ENCODE results near the gene TBC1D9B.
"Not testable (repeated sequence)": the region's sequence is repeated elsewhere in the genome, so short reads cannot be mapped to it uniquely, and the experiment has no call there.

TBC1D9B gene

DNA sequence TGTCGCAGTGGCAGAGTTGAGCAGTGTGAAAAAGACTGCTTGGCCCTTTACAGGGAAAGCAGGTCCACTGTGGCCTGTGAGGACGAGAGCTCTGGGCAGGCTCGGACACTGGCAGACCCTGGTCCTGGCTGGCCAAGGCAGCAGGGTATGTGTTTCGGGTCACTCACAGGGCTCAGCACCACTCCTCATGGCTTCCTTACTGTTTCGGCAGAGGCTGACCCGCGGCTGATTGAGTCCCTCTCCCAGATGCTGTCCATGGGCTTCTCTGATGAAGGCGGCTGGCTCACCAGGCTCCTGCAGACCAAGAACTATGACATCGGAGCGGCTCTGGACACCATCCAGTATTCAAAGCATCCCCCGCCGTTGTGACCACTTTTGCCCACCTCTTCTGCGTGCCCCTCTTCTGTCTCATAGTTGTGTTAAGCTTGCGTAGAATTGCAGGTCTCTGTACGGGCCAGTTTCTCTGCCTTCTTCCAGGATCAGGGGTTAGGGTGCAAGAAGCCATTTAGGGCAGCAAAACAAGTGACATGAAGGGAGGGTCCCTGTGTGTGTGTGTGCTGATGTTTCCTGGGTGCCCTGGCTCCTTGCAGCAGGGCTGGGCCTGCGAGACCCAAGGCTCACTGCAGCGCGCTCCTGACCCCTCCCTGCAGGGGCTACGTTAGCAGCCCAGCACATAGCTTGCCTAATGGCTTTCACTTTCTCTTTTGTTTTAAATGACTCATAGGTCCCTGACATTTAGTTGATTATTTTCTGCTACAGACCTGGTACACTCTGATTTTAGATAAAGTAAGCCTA is 71.3 kb downstream of the TBC1D9B start:
- peak; percentile 67 to 77 for DNase-seq

DNA sequence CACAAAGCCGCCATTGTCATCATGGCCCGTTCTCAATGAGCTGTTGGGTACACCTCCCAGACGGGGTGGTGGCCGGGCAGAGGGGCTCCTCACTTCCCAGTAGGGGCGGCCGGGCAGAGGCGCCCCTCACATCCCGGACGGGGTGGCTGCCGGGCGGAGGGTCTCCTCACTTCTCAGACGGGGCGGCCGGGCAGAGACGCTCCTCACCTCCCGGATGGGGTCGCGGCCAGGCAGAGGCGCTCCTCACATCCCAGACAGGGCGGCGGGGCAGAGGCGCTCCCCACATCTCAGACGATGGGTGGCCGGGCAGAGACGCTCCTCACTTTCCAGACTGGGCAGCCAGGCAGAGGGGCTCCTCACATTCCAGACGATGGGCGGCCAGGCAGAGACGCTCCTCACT is 72.8 kb downstream of the TBC1D9B start:
- DNase-seq, result not testable (repeated sequence)

DNA sequence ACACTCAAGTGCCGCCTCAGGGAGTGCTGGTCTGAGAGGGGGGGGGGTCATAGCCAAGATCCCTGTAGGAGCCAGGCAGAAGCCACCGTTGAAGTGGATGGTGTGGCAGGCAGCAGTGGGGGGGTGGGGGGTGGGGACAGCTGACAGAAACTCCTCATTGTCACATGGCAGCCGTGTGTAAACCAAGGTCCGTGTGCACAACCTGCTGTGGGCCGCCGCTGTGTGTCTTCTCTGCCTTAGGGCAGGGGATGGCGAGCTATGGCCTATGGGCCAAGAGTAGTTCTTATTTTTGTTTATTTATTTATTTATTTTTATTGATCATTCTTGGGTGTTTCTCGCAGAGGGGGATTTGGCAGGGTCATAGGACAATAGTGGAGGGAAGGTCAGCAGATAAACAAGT is 73.6 kb downstream of the TBC1D9B start:
- no peak for DNase-seq

DNA sequence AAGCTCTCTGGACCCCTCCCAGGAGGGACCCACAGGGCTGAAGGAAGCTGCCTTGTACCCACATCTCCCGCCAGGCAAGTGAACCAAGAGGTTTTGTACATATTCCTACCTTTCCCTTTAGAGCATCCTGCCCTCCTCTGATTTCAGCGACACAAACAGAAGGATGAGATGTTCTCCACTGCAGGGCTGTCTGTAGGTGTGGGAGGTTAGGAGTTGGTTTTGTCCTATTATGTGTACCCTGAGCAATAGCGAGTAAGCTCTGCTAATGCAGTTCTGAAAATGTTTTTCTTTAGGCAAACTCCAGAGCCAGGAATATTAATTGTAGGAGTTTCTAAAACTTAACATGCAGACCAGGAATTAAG is 74.0 kb downstream of the TBC1D9B start:
- DNase-seq, result no peak

DNA sequence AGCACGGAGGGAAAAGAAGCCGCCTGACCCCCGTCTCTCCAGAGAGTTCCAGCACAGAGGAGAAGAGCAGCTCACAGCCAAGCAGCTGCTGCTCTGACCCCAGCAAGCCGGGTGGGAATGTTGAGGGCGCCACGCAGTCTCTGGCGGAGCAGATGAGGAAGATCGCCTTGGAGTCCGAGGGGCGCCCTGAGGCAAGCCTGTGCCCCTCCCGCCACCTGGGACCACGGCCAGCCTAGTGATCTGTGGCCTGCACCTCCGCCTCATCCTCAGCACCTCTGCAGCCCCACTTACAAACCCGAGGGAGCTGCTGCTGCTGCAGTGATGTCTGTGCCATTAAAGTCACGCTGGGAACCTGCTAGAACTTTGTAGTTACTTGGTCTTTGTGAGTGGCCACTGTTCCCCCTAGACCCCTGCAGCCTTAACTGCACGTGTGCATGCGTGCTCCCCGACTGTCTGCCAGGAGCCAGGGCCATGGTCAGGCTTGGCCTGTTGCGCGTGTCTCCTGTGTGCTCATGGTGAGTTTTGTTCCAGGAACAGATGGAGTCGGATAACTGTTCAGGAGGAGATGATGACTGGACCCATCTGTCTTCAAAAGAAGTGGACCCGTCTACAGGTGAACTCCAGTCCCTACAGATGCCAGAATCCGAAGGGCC is 74.5 kb downstream of the TBC1D9B start:
- no peak for DNase-seq

DNA sequence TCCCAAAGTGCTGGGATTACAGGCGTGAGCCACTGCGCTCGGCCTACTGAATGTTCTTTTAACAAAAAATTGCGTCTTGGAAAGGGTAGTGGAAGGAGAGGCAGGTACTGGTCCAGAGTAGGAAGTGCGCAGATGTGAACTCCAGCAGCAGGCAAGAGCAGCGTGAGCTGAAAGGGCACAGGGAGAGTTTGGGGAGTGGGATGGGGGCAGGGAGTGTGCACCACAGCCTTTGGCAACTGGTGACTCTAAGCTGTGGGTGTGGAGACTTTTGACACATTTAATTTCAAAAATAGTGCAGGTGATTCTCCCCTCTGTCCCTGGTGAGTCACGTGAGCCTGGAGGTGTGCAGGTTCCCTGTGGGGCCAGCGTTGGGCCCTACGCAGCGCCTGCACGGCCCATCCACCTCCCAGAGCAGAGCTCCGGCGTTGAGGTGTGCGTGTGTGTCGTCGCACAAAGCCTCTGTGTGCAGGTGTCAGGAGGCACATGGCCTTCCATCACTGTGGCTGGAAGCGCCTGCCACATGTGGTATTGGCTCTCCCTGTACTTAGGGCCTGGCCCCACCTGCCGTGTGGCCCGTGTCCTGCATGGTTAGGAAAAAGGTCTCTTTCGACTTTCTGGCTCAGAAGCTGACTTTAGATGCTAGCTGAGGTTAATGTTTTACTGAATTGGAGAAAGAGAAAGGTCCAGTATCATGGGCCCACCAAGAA is 75.5 kb downstream of the TBC1D9B start:
- no peak for DNase-seq

DNA sequence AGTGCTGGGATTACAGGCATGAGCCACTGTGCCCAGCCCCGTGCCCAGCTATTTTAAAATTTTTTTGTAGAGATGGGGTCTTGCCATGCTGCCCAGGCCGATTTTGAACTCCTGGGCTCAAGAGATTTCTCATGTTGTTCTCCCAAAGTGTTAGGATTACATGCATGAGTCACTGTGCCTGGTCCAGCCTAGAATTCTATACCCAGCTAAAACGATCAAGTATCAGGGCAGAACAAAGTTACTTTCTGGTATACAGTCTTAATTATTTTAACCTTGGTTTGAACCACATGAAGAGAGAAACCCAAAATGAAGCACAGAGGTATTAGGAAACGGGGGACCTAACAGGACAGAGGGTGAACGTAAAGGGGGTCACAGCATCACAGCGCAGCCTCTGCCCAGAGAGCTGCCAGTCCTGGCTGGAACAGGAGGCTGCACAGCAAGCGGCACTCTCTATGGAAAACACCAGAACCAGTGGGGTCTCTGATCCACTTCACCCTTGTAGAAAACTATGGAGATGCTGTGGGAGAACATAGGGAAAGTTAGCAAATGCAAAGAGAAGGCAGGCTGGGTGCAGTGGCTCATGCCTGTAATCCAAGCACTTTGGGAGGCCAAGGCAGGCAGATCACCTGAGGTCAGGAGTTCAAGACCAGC is 76.8 kb downstream of the TBC1D9B start:
- DNase-seq, result no peak

DNA sequence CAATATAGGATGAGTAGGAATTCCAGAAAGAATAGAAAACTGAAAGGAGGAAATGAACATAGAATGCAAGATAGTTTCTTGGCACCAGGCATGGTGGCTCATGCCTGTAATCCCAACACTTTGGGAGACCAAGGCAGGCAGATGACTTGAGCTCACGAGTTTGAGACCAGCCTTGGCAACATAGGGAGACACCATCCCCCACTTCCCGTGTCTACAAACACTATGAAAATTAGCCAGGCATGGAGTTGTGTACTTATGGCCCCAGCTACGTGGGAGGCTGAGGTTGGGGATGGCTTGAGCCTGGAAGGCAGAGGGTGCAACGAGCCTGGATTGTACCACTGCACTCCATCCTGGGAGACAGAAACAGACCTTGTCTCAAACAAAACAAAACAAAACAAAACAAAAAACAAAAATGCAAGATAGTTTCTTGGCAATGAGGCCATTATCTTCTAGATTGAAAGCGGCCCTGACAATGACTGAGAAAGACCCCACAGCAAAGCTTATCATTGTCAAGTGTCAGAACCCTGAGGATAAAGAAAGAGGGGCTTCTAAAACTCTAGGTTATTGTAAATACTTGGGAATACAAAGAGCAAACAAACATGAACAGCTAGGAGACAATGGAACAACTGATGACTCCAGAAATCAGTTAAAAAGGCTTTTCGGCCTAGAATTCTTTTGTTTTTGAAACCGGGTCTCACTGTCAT is 77.8 kb downstream of the TBC1D9B start:
- no peak for DNase-seq

DNA sequence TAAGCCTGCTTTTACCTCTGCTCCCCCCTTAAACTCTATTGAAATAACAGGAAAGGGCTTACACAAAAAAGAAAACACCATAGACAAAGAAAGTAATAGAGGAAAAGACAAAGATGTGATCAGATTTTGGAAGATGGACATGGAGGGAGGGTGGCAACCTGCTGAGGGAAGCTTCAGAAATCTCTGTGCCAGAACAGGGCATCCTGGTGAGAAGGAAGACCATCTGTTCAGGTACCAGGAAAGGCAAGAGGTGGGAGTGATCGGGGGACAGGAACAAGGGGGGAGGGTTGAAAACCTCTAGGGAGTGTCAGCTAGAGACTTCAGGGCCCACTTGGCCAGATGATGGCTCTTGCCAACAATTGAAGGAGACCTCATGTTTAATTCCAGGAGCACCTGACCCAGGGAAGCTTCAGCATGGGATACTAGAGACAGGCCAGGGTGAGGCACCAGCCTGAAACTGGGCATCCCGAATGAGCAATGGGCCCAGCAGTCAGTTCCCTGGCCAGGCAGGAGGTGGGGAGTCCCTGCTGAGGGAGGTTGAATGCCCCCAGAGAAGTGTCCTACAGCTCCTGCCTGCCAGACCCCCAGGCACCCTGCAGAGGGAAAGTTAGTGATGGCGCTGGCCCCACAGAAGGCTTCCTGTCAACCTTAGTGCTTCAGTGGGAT is 78.8 kb downstream of the TBC1D9B start:
- DNase-seq, result no peak

DNA sequence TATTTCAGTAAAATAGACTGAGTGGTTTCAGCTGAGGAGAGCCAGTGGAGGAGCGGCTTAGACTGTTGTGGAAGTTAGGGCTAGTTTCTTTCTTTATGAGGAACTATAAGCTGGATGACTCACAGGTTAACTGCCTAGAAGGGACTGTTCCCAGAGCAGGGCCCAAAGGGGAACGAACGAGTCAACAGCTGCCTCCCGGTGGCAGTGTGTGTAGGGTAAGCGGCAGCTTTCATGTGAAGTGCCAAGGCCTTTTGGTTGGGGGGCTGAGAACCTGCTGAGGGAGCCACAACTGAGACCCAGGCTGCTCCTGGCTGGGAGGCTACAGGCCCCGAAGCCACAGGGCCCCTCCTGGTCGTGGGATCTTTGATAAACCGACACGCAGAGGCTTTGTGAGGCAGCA is 80.0 kb downstream of the TBC1D9B start:
- DNase-seq, result peak; percentile 25 to 58

DNA sequence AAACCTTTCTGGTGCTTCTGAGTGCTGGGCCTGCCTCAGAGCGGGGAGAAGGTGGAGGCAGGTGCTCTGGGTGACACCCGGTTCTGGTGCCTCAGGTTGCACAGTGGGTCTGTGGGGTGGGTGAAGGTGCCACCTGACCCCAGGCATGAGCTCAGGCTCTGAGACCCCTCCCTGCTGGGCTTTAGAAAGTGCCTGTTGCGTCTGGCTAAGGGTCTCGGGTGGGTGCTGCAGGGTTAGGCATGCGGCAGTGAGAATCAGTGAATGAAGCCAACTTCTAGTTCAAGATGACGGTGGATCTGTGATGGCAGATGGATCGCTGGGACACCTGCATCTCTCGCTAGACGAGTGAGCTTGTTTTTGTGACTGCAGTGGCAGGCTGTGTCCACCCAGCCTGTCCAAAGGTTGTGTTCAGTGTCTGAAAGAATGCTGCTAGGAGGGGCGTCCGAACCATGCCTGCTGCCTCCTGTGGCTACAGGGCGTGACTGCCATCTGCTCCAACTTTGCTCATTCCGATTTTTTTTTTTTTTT is 82.0 kb downstream of the TBC1D9B start:
- DNase-seq, result peak in 1 of 2 donors; percentile 5

DNA sequence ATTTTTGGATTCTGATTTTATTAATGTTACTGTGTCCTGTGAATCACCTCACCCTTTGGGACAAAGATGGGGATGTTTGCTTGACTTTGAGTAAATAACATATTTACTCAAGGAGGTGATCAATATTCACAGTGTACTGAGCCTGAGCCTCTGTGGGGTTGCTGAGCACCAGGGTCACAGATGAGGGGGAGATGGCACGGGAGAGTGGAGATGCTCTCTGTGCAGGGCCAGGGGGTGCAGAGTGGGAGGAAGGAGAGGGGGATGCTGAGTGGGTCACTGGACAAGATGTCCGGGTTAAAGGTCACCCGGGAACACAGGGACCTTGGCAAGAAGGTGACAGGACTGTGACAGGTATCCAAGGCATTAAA is 83.0 kb downstream of the TBC1D9B start:
- DNase-seq, result no peak

DNA sequence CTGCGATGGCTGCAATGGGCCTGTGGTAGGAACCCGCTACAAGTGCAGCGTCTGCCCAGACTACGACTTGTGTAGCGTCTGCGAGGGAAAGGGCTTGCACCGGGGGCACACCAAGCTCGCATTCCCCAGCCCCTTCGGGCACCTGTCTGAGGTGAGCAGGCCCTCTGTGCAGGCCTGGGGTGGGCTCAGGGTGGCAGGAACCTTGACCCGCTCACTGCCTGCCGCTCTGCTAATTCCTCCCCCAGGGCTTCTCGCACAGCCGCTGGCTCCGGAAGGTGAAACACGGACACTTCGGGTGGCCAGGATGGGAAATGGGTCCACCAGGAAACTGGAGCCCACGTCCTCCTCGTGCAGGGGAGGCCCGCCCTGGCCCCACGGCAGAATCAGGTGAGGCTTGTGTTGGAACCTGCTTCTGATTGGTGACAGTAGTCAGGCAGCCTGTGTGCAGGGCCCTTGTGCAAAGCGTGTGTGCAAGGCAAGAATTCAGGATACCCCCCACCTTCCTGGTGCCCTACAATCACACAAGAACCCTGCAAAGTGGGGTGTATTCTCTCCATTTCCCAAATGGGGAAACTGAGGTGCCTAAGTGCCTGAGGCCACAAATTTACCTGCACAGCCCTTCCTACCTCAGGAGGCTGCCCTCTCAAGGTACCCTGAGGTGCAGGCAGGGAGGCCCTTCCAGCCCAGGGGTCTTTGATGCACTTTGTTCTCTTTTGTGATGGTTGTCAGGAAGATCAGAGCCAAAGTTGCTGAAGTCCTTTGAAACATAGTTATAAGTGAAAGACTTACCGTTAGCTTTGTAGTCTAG is 83.6 kb downstream of the TBC1D9B start:
- DNase-seq, result no peak

DNA sequence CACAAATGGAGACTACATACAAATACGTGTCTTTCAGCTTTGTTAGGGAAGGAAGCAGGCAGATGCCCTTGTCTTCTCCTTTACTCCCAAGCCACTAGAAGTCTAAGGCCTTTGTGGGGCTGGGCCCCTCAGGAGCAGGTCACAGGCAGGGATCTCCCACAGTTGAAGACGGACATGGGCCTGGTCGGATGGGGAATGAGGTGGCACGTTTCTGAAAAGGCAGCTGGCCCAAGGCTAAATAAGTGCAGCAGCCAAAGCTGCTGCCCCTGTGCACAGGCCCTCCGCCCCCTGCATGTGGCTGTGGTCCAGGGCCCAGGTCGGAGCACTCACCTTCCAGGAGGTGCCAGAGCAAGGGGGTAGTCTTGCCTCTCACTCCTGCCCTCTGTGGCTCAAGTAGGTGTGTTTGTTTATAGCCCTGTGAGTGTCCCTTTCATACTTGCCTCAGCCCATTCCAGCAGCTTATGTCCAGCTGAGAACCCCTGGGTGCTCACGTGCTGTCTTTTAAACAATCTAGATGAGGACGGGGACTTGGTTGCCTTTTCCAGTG is 85.2 kb downstream of the TBC1D9B start:
- DNase-seq, result no peak

DNA sequence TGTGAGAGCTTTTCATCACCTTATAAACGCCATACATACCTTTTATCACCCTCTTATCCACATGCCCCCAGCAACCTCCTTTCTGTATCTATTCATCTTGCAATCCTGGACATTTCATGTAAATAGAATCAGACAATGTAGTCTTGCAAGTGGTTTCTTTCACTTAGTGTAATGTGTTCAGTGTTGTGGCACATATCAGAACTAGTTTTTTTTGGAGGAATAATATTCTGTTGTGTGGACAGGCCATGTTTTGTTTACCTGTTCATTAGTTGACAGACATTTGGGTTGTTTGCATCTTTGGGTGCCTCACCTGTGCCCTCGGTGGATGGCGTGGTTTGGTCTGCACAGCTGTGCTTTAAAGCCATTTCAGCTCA is 85.7 kb downstream of the TBC1D9B start:
- DNase-seq, result no peak

DNA sequence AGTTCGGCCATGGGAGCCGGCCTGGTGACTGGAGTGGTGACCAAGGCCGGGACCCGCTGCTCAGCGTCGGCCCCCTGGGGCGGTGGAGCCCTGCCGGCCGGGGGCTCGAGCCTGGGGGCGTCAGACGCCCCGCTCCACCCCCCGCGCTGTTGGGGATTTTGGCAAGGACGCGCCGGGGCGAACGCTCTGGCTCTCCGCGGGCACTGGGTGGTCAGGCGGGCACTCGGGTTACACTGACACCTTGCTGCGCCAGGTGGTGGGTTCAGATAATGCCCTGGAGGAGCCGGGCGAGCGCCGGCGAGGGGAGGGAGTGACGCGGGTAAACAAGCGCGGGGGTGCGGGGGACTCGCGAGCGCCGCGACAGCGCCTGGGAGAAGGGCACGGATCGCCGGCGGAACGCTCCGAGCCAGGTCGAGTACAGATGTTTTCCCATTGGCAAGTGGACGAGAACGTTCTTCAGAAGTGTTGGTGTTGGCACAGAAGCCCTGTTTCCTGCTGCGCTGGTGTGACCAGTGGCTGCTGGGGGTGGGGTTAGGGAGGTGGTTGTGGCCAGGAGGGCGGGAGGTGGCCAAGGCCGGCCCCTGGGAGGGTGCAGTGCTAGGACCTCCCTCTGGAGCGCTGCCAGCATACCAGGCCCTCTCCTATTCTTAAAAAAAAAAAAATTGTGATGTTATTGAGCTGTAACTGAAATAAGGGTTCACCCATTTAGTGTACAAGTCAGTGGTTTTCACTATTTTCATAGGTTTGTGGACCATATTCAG is 86.2 kb downstream of the TBC1D9B start:
- DNase-seq, result peak; percentile 91 to 93

DNA sequence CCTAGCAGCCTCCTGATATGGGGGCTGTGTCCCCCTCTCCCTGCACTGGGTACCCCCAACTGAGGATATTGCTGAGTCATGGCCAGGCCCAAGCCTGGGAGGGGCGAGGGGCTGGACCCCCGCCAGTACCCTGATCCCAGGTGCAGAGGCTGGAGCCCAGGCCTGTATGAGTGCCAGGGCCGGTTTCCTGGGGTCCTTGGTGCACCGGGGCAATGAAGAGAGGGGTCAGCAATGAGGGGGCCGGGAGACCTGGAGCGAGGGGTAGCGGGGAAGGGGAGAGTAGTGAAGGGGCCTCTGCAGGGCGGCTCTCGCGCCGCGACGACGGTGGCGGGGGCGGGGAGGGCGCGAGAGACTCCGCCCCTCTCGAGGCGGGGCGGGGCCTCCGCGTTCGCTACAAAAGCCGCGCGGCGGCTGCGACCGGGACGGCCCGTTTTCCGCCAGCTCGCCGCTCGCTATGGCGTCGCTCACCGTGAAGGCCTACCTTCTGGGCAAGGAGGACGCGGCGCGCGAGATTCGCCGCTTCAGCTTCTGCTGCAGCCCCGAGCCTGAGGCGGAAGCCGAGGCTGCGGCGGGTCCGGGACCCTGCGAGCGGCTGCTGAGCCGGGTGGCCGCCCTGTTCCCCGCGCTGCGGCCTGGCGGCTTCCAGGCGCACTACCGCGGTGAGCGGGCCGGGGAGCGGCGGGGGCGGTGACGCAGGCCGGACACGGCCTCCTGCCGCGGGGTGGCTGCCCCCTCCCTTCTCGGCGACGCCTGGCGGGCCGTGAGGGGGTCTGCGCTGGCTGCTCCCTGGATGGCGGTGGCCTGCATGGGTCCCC is 87.0 kb downstream of the TBC1D9B start, which contains the start of gene SQSTM1:
Gene SQSTM1, plus strand, starts transcription at position 423 of the 815 bp plus-strand sequence. Its CDS starts 32 bp downstream, at position 455.
- DNase-seq, result peak; percentile 84 to 86

DNA sequence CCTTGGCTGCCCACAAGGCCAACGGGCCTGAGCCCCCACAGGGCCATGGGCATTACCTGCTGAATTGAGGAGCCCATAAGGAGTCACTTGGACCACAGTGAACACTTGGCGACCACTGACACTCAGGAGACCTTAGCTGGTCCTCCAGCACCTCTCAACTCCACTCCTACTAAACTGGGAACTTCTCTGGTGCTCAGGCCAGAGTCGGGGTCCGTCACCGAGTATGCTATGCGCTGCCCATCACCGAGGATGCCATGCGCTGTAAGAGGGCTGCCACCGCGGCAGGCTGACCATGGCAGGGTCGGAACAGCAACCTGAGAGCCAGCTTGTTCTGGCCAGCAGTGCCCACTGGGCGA is 87.6 kb downstream of the TBC1D9B start:
- no peak for DNase-seq
